Measurements from ENCODE around the gene SORBS1. TPM values are rescaled to one million over a fixed set of nuclear protein-coding genes. Genes with fewer than 3 reads are reported as not detected.

The SORBS1 gene
- total RNA-seq, 1 donor from 2014 or later = 416 TPM

- intact Hi-C loops (cut with DNase I) = loop anchor here (5.0 kb wide), 2 partner anchors 39 to 179 kb away; no protein-coding TSS in a partner anchor
- TF ChIP-seq, protein P1, sequence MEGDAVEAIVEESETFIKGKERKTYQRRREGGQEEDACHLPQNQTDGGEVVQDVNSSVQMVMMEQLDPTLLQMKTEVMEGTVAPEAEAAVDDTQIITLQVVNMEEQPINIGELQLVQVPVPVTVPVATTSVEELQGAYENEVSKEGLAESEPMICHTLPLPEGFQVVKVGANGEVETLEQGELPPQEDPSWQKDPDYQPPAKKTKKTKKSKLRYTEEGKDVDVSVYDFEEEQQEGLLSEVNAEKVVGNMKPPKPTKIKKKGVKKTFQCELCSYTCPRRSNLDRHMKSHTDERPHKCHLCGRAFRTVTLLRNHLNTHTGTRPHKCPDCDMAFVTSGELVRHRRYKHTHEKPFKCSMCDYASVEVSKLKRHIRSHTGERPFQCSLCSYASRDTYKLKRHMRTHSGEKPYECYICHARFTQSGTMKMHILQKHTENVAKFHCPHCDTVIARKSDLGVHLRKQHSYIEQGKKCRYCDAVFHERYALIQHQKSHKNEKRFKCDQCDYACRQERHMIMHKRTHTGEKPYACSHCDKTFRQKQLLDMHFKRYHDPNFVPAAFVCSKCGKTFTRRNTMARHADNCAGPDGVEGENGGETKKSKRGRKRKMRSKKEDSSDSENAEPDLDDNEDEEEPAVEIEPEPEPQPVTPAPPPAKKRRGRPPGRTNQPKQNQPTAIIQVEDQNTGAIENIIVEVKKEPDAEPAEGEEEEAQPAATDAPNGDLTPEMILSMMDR (IDR thresholded peaks at IDR 0.05) = no peak
- Histone ChIP-seq H3K4me3 (no peak overlapping the region), H3K4me1 (peaks cover 12 to 70% of the 10 kb centered on the region in 2 donors), H3K36me3 (peaks cover 64 to 77% of the 10 kb centered on the region in 2 donors), H3K27me3 (no peaks in the 10 kb centered on the region), H3K27ac (peak overlapping the region; percentile 74 to 89), H3K9me3 (no peaks in the 10 kb centered on the region)
- DNase-seq (ENCODE audit: low spot score in 2 of 2) = no peak
Observed at GRCh38 chr10:95377950-95378349, 183.2 kb downstream of the SORBS1 start.

DNA sequence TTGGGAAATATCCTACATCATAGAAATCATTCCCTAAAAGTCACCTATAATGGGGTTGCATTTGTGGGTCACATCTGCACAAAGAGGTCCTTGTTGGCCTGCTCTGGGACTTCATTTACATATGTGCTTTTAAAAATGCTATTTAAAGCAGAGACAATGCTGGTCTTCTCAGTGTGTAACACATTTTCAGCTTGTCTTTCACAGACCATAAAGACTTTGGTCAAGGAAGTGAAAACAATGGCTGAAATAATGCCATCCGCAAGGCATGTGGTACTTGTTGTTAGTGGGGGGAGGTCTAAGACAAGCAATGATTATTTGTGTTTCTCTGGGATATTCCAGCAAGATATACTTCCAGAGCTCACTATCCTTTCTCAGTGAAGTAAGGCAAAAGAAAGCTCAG is 185.8 kb downstream of the SORBS1 start:
- Histone ChIP-seq H3K4me3 (no peak overlapping the region), H3K27me3 (no peaks in the 10 kb centered on the region), H3K27ac (peak overlapping the region; percentile 74 to 89), H3K36me3 (peaks cover 69 to 76% of the 10 kb centered on the region in 2 donors), H3K4me1 (peaks cover 9 to 58% of the 10 kb centered on the region in 2 donors), H3K9me3 (no peaks in the 10 kb centered on the region)
- TF ChIP-seq, protein P1 (IDR thresholded peaks at IDR 0.05) = no peak
- no peak for DNase-seq (ENCODE audit: low spot score in 2 of 2)
- intact Hi-C loops (cut with DNase I) = loop anchor here (5.0 kb wide), 2 partner anchors 42 to 182 kb away; no protein-coding TSS in a partner anchor

GRCh38 chr10:95374597-95375209 is 186.5 kb downstream of the SORBS1 start:
- TF ChIP-seq, protein P1 (IDR thresholded peaks at IDR 0.05) = peak; percentile 79 to 85 (median 85)
- peaks cover 68 to 76% of the 10 kb centered on the region in 2 donors for H3K36me3 ChIP-seq

GRCh38 chr10:95373660-95374059 is 187.5 kb downstream of the SORBS1 start:
- Histone ChIP-seq H3K9me3 (no peaks in the 10 kb centered on the region), H3K27ac (peak overlapping the region; percentile 31 to 50), H3K36me3 (peaks cover 69 to 80% of the 10 kb centered on the region in 2 donors), H3K27me3 (no peaks in the 10 kb centered on the region), H3K4me3 (no peak overlapping the region), H3K4me1 (peaks cover 3 to 45% of the 10 kb centered on the region in 2 donors)
- TF ChIP-seq, protein P1 (IDR thresholded peaks at IDR 0.05) = no peak
- intact Hi-C loops (cut with DNase I) = loop anchor here (1.0 kb wide), 2 partner anchors 57 to 228 kb away; no protein-coding TSS in a partner anchor
- DNase-seq (ENCODE audit: low spot score in 2 of 2) = no peak

More at GRCh38 chr10:95374597-95375209, 186.5 kb downstream of the SORBS1 start:
- intact Hi-C loops (cut with DNase I) = loop anchor here (1.0 to 5.0 kb wide), 4 partner anchors 43 to 227 kb away; no protein-coding TSS in a partner anchor
- no peaks in the 10 kb centered on the region for H3K9me3 ChIP-seq
- no peak overlapping the region for H3K4me3 ChIP-seq
- no peaks in the 10 kb centered on the region for H3K27me3 ChIP-seq
- DNase-seq (ENCODE audit: low spot score in 2 of 2) = peak in 1 of 2 donors; percentile 86
- H3K4me1 ChIP-seq = peaks cover 8 to 54% of the 10 kb centered on the region in 2 donors
- H3K27ac ChIP-seq = peak overlapping the region; percentile 74 to 89

- no peak for DNase-seq (ENCODE audit: low spot score in 2 of 2)
- no peaks in the 10 kb centered on the region for H3K27me3 ChIP-seq
- H3K4me1 ChIP-seq = peaks cover 2 to 34% of the 10 kb centered on the region in 2 donors
- intact Hi-C loops (cut with DNase I) = loop anchor here (5.0 kb wide), 1 partner anchor 117 kb away; no protein-coding TSS in a partner anchor
- TF ChIP-seq, protein P1 (IDR thresholded peaks at IDR 0.05) = no peak
- H3K4me3 ChIP-seq = no peak overlapping the region
- H3K36me3 ChIP-seq = peaks cover 36 to 63% of the 10 kb centered on the region in 2 donors
- H3K27ac ChIP-seq = peak overlapping the region; percentile 12 to 34
- H3K9me3 ChIP-seq = no peaks in the 10 kb centered on the region
Observed at GRCh38 chr10:95364342-95364741, 196.8 kb downstream of the SORBS1 start.

Measured in ascending aorta (tissue), 2 donors.